Endometrial microvascular endothelial cells (primary cell): ENCODE results near the gene ITGA8. TPM values are rescaled to one million over a fixed set of nuclear protein-coding genes. Genes with fewer than 3 reads are reported as not detected.
"Not testable (repeated sequence)": the region's sequence is repeated elsewhere in the genome, so short reads cannot be mapped to it uniquely, and the experiment has no call there.

Experiments
- in situ Hi-C: cut with HindIII; loops from 2 replicates; pipeline ENCODE4 v1.10.0; 2017; ENCODE audit warnings: low sequenced_read_pairs, low pct_unique_long_range_greater_than_20kb; ENCODE audit errors: inconsistent ontology term
- total RNA-seq: library from RNA; depleted of rRNA; stranded (reverse); fragments of >200 nt; gene quantifications from one replicate; pipeline ENCODE4 v1.2.3, GENCODE V29; 2015; ENCODE audit errors: inconsistent ontology term

ITGA8 gene
- total RNA-seq, 1 donor from 2014 or later: 0.09 TPM

DNA sequence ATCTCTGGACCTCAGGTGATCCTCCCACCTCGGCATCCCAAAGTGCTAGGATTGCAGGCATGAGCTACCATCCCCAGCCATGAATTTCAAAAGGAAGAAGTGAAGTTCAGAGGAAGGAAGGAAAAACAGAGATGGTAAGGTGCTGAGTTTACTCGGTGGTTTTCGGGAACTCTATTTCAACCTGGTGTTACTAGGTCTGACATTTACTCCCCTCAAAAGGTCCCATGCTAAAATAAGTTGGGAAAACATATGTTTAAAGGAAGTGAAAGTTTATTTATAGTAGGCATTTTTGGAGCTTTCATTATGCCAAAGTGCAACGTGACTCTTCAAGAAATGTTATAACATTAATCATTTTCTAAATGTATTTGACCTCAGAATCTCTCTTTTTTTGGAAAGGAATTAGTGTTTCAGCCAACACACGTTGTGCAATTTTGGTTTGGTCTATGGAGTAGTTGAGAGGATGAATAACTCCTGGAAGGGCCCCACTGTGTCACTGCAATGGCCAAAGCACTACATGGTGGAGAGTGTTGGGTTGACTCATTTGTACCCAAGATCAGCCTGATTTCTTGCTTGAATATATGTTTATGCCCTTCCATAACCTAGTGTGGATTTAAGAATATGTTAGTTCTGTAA lies 233.9 kb downstream of the ITGA8 start:
- in situ Hi-C loops: no loop called here

DNA sequence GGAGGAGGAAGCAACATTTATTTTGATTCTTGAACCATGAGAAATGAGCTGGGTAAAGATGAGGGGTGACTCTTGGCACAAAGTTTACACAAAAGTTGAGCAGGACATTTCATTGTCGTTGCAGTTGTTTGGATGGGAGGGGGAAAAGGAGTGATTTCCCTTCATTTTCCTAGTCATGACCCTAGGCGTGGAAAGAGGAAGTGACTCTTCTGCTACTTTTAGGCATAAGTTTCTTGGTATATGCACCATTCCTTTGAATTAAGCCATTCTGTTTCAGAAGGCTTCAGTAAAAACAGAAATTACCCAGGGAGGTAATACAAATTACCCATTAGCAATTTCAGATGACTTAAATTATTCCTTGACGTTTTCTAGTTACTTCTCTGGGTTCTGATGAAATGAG lies 234.7 kb downstream of the ITGA8 start:
- in situ Hi-C loops: no loop called here

DNA sequence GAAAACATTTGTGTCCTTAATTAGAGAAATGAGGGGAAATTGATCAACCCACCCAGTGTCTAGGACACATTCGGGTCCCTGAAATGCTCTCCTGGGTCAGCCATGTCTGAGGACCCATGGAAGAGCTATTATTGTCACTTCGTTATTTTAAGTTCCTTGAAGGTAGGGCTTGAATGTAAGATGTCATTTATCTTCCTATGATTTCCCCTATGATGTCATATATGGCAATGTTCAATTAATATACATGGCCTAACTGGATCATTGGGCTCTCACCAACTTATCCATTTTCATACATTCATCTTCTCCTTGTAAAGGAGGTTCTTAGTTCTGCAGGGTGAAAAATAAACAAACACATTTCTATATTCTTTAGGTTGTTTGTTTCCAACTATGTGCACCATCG lies 235.6 kb downstream of the ITGA8 start:
- in situ Hi-C loops: no loop called here

DNA sequence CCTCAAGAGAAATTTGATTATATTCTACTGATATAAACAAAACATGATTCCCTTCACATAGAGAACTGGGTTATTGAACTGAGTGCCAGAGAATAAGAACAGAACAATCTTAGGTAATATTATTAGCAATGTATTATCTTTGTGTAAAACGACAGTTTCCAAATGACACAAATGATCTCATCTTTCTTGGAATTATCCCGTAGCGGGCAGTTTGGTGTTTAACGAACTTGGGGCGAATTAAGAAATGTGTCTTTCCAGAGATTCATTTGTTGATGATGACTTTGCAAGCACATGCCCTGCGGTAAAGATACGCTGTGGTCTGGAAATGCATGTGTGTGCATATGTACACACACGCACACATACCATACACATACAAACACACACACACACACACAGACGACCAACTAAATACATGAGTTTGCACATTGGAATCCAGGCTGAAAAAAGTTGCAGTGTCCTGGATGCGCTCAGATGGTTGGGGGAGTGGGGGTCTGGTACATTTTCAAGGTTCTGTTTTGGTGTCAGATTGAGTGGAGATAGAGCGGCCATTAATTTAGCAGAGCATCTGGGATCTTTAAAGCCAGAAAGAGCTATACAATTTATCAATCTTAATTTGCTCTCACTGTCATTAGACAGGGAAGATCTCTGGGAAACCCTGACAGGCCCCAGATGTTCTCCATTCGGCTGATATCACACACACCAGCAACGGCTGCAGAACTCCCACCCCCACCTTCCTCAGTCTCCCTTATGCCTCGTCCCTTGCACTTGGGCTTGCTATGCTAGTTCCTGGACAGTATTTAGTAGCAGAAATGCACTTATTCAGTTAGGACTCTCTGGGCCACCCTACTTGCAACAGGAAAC lies 236.3 kb downstream of the ITGA8 start:
- in situ Hi-C loops: no loop called here

DNA sequence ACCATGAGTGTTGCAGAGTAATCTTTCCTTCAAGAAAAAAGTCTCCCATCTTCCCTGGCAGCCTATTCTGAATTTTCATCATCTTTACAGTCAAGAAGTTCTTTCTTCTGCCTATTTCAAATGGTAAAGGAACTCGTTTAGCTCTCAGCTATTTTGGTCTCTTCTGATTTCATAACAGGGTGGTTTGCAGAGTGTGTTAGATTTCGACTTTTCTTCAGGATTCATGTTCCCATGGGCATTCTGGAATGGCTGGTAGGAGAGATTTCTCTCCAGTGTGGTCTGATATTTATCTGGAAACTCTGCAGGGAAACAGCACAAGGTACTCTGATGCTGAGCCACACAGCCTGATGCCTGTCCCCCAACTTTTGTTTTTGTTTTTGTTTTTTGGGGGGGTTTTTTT lies 237.6 kb downstream of the ITGA8 start:
- in situ Hi-C loops: no loop called here

DNA sequence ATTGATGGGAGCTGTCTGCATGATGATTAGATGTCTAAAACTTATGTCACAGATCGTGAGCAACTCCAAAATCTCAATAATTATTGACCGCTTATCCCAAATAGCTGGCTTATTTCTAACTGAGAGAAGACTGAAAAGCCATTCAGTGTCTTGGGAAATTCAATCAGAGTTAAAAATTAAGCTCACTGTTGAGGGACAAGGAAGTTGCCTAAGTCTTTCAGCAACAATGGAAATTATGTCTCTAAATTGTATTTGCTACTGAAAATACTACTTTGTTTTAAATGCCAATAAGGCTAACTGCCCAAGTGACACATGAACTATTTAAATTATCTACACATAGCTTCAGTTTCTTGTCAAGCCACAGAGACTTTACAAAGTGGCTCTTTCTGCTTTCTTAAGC lies 240.8 kb downstream of the ITGA8 start:
- in situ Hi-C loops: no loop called here

DNA sequence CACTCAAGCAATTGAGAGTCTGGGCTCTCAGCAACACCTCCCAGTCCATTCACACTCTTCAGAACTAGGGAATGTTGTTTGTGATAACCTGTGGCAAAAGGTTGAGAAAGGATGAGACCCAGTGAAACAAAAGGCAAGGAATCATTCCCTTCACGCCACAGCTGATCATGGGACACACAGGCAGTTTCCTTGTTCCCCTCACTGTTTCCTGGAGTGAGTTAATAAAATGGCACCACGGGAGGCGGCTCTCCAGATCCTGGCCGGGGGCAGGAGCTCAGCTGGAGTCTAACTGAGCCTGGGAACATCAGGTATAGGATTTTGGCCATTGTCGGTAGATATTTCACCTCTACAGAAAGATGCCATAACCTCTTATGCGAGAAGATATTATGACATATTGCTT lies 241.3 kb downstream of the ITGA8 start:
- in situ Hi-C loops: no loop called here

DNA sequence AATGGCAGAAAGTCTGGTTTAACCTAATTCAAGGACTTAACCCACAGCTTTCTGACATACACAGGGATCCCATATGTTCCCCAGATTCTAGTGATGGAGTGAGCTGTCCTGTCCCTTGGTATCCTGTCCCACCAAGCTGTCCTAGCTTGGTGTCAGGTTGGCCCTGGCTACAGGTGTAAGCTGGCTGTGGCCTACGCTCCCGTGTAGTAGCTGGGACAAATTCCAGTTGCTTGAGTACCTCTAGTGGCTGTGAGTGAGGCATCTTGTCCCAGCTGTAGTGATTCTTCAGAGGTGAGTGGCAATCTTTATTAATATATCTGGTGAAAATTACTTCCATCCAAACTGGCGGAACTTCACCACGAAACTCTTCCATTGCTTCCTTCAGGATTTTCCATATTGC lies 243.4 kb downstream of the ITGA8 start:
- in situ Hi-C loops: no loop called here

DNA sequence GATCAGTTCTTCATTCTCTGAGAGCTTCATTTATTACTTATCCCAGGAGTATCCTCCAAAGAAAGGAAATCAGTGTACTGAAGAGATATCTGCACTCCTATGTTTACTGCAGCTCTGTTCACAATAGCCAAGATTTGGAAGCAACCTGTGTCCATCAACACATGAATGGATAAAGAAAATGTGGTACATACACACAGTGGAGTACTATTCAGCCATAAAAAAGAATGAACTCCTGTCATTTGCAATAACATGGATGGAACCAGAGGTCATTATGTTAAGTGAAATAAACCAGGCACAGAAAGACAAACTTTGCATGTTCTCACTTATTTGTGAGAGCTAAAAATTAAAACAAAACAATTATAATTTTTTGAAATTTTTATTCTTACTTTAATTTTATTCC lies 244.3 kb downstream of the ITGA8 start:
- in situ Hi-C loops: not testable (repeated sequence)

DNA sequence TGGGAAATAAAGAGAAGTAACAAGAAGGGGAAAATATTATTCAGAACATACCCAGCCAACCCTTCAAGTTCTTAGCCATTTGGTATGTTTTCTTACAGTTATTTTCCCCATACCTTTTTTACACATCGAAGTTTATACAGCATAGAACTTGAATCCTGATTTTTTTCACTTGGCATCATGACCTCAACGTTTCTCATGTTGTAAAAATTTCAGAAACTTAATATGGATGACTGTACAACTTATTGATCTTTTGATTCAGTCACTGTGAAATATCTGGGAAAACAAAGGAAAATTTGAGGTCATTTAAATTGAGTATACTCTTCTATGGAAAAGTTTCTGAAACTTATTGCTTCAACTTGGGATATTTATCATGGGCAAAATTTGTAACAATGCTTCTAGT lies 245.1 kb downstream of the ITGA8 start:
- in situ Hi-C loops: no loop called here

DNA sequence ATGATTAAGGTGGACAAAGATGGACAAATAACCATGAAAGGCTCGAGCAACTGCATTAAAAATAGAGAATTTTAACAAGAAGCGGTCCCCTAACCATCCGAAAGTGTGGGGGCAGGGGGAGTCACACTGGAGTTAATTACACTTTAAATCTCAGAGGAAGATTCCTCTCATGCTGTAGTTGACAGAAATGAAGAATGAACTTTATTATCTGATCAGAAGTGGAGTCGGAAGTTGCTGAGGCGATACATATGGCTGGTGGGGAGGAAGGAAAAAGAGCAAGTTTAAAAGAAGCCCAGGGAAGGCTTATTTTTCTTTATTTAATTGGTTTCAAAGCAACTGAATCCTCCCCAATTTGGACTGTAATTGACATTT lies 246.3 kb downstream of the ITGA8 start:
- in situ Hi-C loops: no loop called here

DNA sequence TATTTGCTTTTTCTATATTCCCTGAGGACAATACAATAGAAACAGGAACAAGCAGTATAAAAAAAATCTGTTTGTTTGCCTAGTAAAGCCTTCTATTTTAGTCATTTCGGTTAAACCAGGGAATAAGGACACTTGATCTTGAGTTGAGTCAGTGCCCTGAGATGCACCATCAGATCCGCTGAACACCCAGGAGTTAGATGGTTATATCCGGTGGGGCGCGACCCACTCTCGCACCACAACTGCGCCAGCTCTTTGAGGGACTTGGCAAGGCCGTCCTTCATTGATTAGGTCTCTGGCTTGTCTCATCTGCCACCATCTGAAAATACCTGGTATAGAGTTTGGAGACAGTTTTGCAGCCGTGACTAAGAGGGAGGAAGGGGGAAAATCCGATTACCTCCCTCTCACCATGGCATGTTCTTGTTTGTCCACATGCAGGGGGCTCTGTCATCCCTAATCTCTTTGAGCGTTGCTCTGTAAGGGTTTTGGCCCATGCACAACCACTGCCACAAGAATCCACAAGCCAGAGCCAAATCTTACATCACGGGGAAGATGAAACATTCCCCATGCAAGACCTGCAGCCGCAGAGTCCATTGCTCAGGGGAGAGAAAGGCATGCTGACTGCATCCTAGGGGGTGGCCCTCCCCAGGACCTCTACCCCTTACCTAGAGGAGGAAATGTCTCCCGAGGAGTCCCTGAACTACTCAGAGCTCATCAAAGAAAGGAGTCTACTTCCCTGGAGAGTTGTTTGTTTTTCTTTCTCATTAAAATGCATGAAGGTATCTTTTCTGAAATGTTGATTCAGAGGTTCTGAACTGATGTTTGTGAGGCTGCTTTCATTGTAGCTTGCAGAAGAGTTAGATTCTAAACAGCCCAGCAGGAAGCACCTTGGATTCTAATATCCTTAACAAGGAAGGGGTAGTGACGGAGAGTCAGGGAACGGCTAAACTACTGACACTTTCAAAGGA lies 247.0 kb downstream of the ITGA8 start:
- in situ Hi-C loops: no loop called here

DNA sequence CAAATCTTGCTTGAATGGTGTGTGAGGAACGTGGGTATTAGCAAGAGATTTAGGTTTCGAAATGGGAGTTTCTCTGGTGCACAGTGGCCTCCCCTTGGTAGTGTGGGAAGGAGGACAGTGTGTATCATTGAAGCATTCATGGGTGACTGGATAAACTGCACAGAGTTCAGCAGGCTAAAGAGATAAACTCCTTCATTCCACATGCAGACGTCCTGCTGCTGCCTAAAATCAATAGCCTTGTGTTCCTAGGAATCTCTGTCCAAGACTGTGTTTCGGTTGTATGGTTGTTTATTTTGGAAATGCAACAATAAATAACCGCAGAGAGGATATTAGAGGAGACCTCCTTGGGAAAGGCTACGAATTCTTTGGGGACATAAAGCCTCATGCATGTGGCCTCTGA lies 247.7 kb downstream of the ITGA8 start:
- in situ Hi-C loops: no loop called here

DNA sequence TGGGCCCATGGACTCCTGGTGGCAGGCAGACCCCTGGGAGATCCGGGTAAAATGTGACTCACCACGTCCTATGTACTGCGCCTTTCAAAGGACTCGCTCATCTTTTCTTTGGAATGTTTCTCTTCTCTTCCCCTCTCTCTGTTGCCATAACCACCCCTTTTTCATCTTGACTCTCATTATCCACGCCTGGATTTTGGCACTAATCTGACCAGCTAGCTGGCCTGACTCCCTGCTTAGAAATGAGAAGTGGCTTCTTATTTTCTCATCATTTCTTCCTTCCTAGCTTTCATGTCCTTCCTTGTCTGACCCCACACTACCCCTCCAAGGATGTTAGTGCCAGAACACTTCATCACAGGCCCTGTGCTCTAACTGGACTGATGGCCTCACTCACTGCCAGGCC lies 250.6 kb downstream of the ITGA8 start:
- in situ Hi-C loops: no loop called here

DNA sequence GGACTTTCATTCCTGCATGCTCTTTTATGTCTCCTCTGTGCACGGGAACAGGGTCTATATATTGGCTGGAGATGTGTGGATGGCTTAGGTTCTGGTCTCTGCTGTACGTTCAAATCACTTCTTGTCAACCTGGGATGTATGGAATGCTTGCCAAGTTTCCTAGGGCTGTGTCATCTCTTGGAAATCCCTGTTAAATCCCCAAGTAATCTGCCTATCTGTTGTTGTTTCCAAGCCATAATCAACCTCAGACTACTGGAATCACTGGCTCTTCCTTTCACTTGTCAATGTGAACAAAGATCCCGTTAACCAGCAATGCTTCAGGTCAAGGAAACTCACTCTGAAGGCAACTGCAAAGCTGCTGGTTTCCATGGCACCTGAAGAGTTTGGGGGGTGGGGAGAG lies 255.3 kb downstream of the ITGA8 start:
- in situ Hi-C loops: no loop called here

Other genes with a start within 250 kb of the ITGA8 start
- 29.7 TPM for gene MINDY3, start 140.6 kb upstream of the ITGA8 start, total RNA-seq